Smooth muscle cell (in vitro differentiated cells): ENCODE results near the gene MIA2. TPM values are rescaled to one million over a fixed set of nuclear protein-coding genes. Genes with fewer than 3 reads are reported as not detected.
A peak's percentile ranks its signal among the peaks of the same experiment; 100 is the strongest.

Source experiments
- DNase-seq: peaks from one replicate; lab custom pipeline; 2025; ENCODE audit not compliant: unreplicated experiment; lab: John Stamatoyannopoulos, UW
- H2AFZ ChIP-seq: fragments of 200-600 bp; sonication (generic); 2 replicates; pipeline ENCODE4 v1.6.0; 2016; ENCODE audit warnings: antibody characterized with exemption, low read depth, mild to moderate bottlenecking
- H3F3A ChIP-seq: fragments of 200-600 bp; sonication (generic); 2 replicates; pipeline ENCODE4 v1.6.0; 2017; ENCODE audit warnings: antibody characterized with exemption, low read depth
- H3K27ac ChIP-seq: fragments of 200-600 bp; sonication (generic); 2 replicates; pipeline ENCODE4 v1.5.1; 2016; ENCODE audit warnings: low read depth, mild to moderate bottlenecking
- H3K27me3 ChIP-seq: fragments of 200-600 bp; sonication (generic); 2 replicates; pipeline ENCODE4 v1.6.1; 2016; ENCODE audit warnings: low read depth, mild to moderate bottlenecking
- H3K36me3 ChIP-seq: fragments of 200-600 bp; sonication (generic); 2 replicates; pipeline ENCODE4 v1.5.1; 2016; ENCODE audit warnings: low read depth
- H3K4me1 ChIP-seq: fragments of 200-600 bp; sonication (generic); 2 replicates; pipeline ENCODE4 v1.5.1; 2016; ENCODE audit warnings: low read depth
- H3K4me2 ChIP-seq: fragments of 200-600 bp; sonication (generic); 2 replicates; pipeline ENCODE4 v1.6.0; 2016; ENCODE audit warnings: mild to moderate bottlenecking
- H3K4me3 ChIP-seq: fragments of 200-600 bp; sonication (generic); 2 replicates; pipeline ENCODE4 v1.5.1; 2016; ENCODE audit warnings: mild to moderate bottlenecking
- H3K79me2 ChIP-seq: fragments of 200-600 bp; sonication (generic); 2 replicates; pipeline ENCODE4 v1.6.0; 2016; ENCODE audit warnings: low read depth, mild to moderate bottlenecking
- H3K9ac ChIP-seq: fragments of 200-600 bp; sonication (generic); 2 replicates; pipeline ENCODE4 v1.6.0; 2016; ENCODE audit warnings: low read depth
- H3K9me3 ChIP-seq: fragments of 200-600 bp; sonication (generic); replicated peaks from 2 replicates; pipeline ENCODE4 v1.5.1; 2016; ENCODE audit warnings: low read depth
- H4K20me1 ChIP-seq: fragments of 200-600 bp; sonication (generic); 2 replicates; pipeline ENCODE4 v1.6.0; 2016; ENCODE audit warnings: low read depth
- WGBS: methylation state at CpG from one replicate; pipeline ENCODE4 v1.1.7; 2016; ENCODE audit warnings: low lambda C conversion rate; 5-methylcytosine and 5-hydroxymethylcytosine counted together
- polyA plus RNA-seq: library from polyadenylated mRNA; unstranded; fragments of >200 nt; fragmentation: Nextera tagmentation; extraction: Ambion mirVana; gene quantifications from 2 replicates; pipeline ENCODE4 v1.2.1, GENCODE V29; 2016
- total RNA-seq: library from RNA; depleted of rRNA; stranded (reverse); fragments of >200 nt; gene quantifications from 2 replicates; pipeline ENCODE4 v1.2.3, GENCODE V29; 2014
- TF ChIP-seq, protein P1 (sequence below): fragments of 200-600 bp; sonication (generic); IDR thresholded peaks from 2 replicates; pipeline ENCODE4 v1.5.1; 2017; ENCODE audit warnings: borderline replicate concordance, mild to moderate bottlenecking, antibody characterized with exemption; ENCODE audit not compliant: insufficient read depth, poor library complexity, severe bottlenecking

MIA2 gene
- total and polyA plus RNA-seq, 2 experiments from 2014 or later: 14.6 to 18.6 TPM

DNA sequence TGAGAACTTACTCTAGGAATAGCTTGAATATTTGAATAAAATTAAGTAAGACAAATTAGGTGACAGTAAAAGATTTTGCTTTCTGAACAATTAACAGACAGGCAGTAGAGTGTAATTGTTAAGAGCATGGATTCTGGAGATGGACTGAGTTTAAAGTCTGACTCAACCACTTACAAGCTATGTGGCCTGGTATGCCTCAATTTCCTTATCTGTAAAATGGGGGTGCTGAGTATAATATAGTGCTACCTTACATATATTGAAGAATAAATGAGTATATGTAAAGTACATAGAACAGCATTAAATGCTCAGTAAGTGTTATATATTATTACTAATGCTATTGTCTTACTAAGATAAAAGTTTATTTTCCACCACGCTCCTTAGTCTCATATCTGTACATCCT is 7.1 kb downstream of the MIA2 start:
- H3K4me1 ChIP-seq: no peaks in the 10 kb centered on the region
- H3K4me3 ChIP-seq: no peak overlapping the region
- H3K36me3 ChIP-seq: no peaks in the 10 kb centered on the region
- H3K4me2 ChIP-seq: no peak overlapping the region
- TF ChIP-seq, protein P1, sequence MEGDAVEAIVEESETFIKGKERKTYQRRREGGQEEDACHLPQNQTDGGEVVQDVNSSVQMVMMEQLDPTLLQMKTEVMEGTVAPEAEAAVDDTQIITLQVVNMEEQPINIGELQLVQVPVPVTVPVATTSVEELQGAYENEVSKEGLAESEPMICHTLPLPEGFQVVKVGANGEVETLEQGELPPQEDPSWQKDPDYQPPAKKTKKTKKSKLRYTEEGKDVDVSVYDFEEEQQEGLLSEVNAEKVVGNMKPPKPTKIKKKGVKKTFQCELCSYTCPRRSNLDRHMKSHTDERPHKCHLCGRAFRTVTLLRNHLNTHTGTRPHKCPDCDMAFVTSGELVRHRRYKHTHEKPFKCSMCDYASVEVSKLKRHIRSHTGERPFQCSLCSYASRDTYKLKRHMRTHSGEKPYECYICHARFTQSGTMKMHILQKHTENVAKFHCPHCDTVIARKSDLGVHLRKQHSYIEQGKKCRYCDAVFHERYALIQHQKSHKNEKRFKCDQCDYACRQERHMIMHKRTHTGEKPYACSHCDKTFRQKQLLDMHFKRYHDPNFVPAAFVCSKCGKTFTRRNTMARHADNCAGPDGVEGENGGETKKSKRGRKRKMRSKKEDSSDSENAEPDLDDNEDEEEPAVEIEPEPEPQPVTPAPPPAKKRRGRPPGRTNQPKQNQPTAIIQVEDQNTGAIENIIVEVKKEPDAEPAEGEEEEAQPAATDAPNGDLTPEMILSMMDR: no peak
- WGBS: 100% methylated on average over 1 of the region's 1 CpG
- no peaks in the 10 kb centered on the region for H3F3A ChIP-seq
- H4K20me1 ChIP-seq: no peaks in the 10 kb centered on the region
- H3K27me3 ChIP-seq: no peaks in the 10 kb centered on the region
- H3K9ac ChIP-seq: no peak overlapping the region
- no peaks in the 10 kb centered on the region for H3K79me2 ChIP-seq
- H3K9me3 ChIP-seq: no peaks in the 10 kb centered on the region
- no peak overlapping the region for H2AFZ ChIP-seq
- H3K27ac ChIP-seq: no peak overlapping the region
- DNase-seq: no peak

DNA sequence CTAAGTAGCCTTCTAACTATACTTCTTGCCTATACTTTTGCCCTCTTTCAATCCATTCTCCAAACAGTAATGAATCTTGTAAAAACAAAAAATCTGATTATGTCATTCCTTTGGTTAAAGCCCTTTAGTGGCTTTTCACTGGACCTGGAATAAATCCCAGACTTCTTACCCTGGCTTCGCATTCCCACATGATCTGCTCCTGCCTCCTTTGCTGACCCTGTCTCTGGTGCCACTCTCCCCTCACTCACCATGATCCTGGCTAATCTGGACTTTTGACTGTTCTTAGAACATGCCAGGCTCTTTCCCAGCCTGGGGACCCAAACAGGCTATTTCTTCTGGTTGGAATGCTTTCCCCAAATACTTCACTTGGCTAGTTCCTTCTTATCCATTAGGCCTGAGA is 7.9 kb downstream of the MIA2 start:
- Histone ChIP-seq H3K79me2 (no peaks in the 10 kb centered on the region), H3K9ac (no peak overlapping the region), H3K27me3 (no peaks in the 10 kb centered on the region), H2AFZ (no peak overlapping the region), H3F3A (no peaks in the 10 kb centered on the region), H3K9me3 (no peaks in the 10 kb centered on the region), H3K27ac (no peak overlapping the region), H3K4me1 (no peaks in the 10 kb centered on the region), H3K36me3 (no peaks in the 10 kb centered on the region), H4K20me1 (no peaks in the 10 kb centered on the region), H3K4me3 (no peak overlapping the region), H3K4me2 (no peak overlapping the region)
- TF ChIP-seq, protein P1: no peak
- WGBS: 56% methylated on average over 1 of the region's 1 CpG
- no peak for DNase-seq

DNA sequence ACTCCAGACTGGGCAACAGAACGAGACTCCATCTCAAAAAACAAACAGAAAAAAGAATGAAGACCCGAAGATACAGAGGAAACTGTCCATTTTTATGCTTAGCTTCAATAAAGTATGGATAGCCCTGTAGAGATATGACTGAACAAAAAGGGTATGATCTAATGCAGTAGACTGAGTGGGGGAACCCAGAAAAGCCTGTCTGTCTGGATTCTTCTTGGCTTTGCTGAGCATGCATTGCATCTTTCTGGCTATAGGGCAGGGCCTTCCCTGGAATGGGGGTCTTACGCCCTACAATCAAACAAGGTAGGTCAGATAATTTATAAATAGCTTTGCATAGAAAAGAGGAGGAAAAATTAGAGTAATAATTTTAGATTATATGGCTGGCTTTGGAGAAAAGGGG is 10.1 kb downstream of the MIA2 start:
- Histone ChIP-seq H3K79me2 (no peaks in the 10 kb centered on the region), H4K20me1 (no peaks in the 10 kb centered on the region), H3K27ac (no peak overlapping the region), H3F3A (no peaks in the 10 kb centered on the region), H2AFZ (no peak overlapping the region), H3K9me3 (no peaks in the 10 kb centered on the region), H3K4me2 (no peak overlapping the region), H3K9ac (no peak overlapping the region), H3K36me3 (no peaks in the 10 kb centered on the region), H3K4me1 (no peaks in the 10 kb centered on the region), H3K4me3 (no peak overlapping the region), H3K27me3 (no peaks in the 10 kb centered on the region)
- no peak for DNase-seq
- WGBS: 86% methylated on average over 3 of the region's 3 CpGs
- TF ChIP-seq, protein P1: no peak

DNA sequence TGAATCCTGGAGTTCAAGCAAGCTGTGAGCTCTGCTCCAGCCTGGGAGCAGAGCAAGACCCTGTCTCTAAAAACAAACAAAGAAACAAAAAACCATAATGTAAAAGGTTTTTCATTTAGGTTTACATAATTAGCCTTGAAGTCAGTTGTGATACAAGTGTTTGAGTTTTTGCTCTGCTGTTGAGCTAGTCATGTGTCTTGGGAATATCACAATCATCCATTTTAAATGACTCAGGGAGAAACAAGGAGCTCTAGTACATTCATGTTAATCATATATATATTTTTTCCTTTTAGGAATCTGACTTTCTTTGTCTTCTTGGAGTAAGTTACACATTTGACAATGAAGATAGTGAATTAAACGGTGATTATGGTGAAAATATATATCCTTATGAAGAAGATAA is 12.9 kb downstream of the MIA2 start:
- no peak for DNase-seq
- H3K4me1 ChIP-seq: no peaks in the 10 kb centered on the region
- TF ChIP-seq, protein P1: no peak
- H3K9ac ChIP-seq: no peak overlapping the region
- no peaks in the 10 kb centered on the region for H3K9me3 ChIP-seq
- no peaks in the 10 kb centered on the region for H3K27me3 ChIP-seq
- no peak overlapping the region for H3K27ac ChIP-seq
- no peak overlapping the region for H3K4me3 ChIP-seq
- no peaks in the 10 kb centered on the region for H4K20me1 ChIP-seq
- no peaks in the 10 kb centered on the region for H3K36me3 ChIP-seq
- peak overlapping the region; percentile 4 for H3K4me2 ChIP-seq
- WGBS: 89% methylated on average over 1 of the region's 1 CpG
- no peak overlapping the region for H2AFZ ChIP-seq
- no peaks in the 10 kb centered on the region for H3F3A ChIP-seq
- H3K79me2 ChIP-seq: no peaks in the 10 kb centered on the region
